ENCODE measurements around the gene PABPN1. TPM values are rescaled to one million over a fixed set of nuclear protein-coding genes. Genes with fewer than 3 reads are reported as not detected.
"Not testable (repeated sequence)": the region's sequence is repeated elsewhere in the genome, so short reads cannot be mapped to it uniquely, and the experiment has no call there.

PABPN1 gene, protein sequence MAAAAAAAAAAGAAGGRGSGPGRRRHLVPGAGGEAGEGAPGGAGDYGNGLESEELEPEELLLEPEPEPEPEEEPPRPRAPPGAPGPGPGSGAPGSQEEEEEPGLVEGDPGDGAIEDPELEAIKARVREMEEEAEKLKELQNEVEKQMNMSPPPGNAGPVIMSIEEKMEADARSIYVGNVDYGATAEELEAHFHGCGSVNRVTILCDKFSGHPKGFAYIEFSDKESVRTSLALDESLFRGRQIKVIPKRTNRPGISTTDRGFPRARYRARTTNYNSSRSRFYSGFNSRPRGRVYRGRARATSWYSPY
- total RNA-seq, result 100 to 1,000 TPM; 226 to 261 (median 238) TPM
- total RNA-seq (2013), result 89.3 TPM

DNA sequence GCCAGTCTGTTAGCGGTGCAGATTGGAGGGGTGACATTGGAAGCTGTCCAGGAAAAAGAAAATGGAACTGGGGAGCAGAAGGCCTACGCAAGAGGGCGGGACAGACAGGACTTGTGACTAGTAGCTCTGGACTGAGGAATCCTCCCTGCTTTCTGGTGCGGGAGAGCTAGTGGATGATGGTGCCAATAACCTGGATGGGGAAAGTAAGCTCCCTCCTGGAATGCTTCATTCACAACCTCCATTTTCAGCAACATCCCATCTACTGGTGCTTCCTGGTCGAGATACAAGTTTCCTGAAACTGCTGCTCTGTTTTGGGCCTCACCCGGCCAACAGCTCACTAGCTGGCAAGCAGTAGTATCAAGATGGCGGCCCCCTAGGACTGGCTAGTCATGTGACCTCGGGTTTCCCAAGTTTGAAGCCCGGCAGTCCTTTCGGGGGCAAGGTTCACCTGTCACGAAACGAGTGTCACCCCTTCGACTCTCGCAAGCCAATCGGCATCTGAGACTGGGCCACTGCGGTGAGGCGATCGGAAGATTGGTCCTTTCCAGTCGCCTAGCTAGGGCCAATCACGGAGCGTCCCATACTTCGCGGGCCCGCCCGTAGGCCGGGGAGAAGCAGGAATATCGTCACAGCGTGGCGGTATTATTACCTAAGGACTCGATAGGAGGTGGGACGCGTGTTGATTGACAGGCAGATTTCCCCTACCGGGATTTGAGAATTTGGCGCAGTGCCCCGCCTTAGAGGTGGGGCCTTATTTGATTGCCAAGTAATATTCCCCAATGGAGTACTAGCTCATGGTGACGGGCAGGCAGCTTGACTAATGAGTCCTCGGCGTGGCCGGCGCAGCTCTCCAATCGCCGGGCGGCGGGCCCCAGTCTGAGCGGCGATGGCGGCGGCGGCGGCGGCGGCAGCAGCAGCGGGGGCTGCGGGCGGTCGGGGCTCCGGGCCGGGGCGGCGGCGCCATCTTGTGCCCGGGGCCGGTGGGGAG lies at the start of gene PABPN1:
PABPN1 (plus strand) TSS at position 874 of the 988 bp plus-strand sequence; CDS start at position 887, 13 bp downstream.
- Mint-ChIP-seq H3K27me3 (ENCODE audit: low read depth in 2 of 2) (no peaks in the 10 kb centered on the region), H3K4me1 (peaks cover 31 to 35% of the 10 kb centered on the region in 2 donors), H3K9me3 (no peaks in the 10 kb centered on the region), H3K27ac (peak within 1 kb of the TSS; percentile 95 to 96), H3K4me3 (peak within 1 kb of the TSS; percentile 92), H3K36me3 (no peaks in the 10 kb centered on the region)
- Histone ChIP-seq H3K9me3 (ENCODE audit: control insufficient read depth, insufficient read depth, low read length) (no peaks in the 10 kb centered on the region), H3K4me1 (ENCODE audit: control insufficient read depth, insufficient read depth, low read length) (peaks cover 23% of the 10 kb centered on the region), H3K4me3 (ENCODE audit: low read length) (peak within 1 kb of the TSS; percentile 66), H3K36me3 (ENCODE audit: control insufficient read depth, insufficient read depth, low read length) (peaks cover 25% of the 10 kb centered on the region), H3K27ac (ENCODE audit: low read length) (peak within 1 kb of the TSS; percentile 91), H3K27me3 (ENCODE audit: control insufficient read depth, insufficient read depth, low read length) (no peaks in the 10 kb centered on the region)
- DNase-seq, result peak; percentile 95 to 99
- intact Hi-C loops (cut with micrococcal nuclease), result loop anchor here (1.0 to 10.0 kb wide), 6 partner anchors 20 to 404 kb away; partner anchors contain the start of genes ACIN1, C14orf119, HOMEZ and NGDN
- WGBS (ENCODE audit: insufficient coverage), result 2% methylated on average over 63 of the region's 63 CpGs
- ATAC-seq, result peak; percentile 83 to 94 (median 85)
- TF ChIP-seq, protein P1, sequence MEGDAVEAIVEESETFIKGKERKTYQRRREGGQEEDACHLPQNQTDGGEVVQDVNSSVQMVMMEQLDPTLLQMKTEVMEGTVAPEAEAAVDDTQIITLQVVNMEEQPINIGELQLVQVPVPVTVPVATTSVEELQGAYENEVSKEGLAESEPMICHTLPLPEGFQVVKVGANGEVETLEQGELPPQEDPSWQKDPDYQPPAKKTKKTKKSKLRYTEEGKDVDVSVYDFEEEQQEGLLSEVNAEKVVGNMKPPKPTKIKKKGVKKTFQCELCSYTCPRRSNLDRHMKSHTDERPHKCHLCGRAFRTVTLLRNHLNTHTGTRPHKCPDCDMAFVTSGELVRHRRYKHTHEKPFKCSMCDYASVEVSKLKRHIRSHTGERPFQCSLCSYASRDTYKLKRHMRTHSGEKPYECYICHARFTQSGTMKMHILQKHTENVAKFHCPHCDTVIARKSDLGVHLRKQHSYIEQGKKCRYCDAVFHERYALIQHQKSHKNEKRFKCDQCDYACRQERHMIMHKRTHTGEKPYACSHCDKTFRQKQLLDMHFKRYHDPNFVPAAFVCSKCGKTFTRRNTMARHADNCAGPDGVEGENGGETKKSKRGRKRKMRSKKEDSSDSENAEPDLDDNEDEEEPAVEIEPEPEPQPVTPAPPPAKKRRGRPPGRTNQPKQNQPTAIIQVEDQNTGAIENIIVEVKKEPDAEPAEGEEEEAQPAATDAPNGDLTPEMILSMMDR (IDR thresholded peaks at IDR 0.05), result no peak

- TF ChIP-seq, protein P1 (IDR thresholded peaks at IDR 0.05), result no peak
- DNase-seq, result no peak
- H3K4me1 ChIP-seq (ENCODE audit: control insufficient read depth, insufficient read depth, low read length), result no peaks in the 10 kb centered on the region
- H3K27ac ChIP-seq (ENCODE audit: low read length), result no peak overlapping the region
- no peaks in the 10 kb centered on the region for H3K36me3 ChIP-seq (ENCODE audit: control insufficient read depth, insufficient read depth, low read length)
- no peaks in the 10 kb centered on the region for H3K36me3 Mint-ChIP-seq
- no peaks in the 10 kb centered on the region for H3K27me3 Mint-ChIP-seq (ENCODE audit: low read depth in 2 of 2)
- no peak overlapping the region for H3K4me3 ChIP-seq (ENCODE audit: low read length)
- no peak overlapping the region for H3K4me3 Mint-ChIP-seq
- no peaks in the 10 kb centered on the region for H3K27me3 ChIP-seq (ENCODE audit: control insufficient read depth, insufficient read depth, low read length)
- H3K9me3 ChIP-seq (ENCODE audit: control insufficient read depth, insufficient read depth, low read length), result no peaks in the 10 kb centered on the region
- 88% methylated on average over 2 of the region's 2 CpGs for WGBS (ENCODE audit: insufficient coverage)
- no peak for ATAC-seq
- no peaks in the 10 kb centered on the region for H3K9me3 Mint-ChIP-seq
- intact Hi-C loops (cut with micrococcal nuclease), result no loop called here
- H3K27ac Mint-ChIP-seq, result no peak overlapping the region
- no peaks in the 10 kb centered on the region for H3K4me1 Mint-ChIP-seq
These were observed 45.8 kb upstream of the PABPN1 start for GRCh38 chr14:23275412-23275811.

DNA sequence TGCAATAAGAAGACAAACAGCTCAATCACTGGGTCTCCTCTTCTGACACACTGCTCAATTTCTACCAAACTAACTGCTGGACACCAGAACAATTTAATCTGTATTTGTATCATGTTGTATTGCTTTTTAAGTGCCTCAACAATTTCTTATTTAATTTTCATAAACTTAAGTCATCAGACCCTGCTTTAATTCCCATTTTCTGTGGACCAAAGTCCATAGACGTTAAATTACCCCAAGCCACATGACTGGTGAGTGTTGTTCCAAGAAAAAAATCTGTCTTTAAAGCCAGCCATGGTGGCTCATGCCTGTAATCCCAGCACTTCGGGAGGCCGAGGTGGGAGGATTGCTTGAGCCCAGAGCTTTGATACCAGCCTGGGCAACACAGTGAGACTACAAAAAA lies 44.1 kb upstream of the PABPN1 start:
- TF ChIP-seq, protein P1 (IDR thresholded peaks at IDR 0.05), result no peak
- H3K27ac ChIP-seq (ENCODE audit: low read length), result no peak overlapping the region
- H3K27me3 ChIP-seq (ENCODE audit: control insufficient read depth, insufficient read depth, low read length), result no peaks in the 10 kb centered on the region
- H3K27me3 Mint-ChIP-seq (ENCODE audit: low read depth in 2 of 2), result no peaks in the 10 kb centered on the region
- no peak overlapping the region for H3K27ac Mint-ChIP-seq
- H3K4me3 ChIP-seq (ENCODE audit: low read length), result no peak overlapping the region
- H3K36me3 ChIP-seq (ENCODE audit: control insufficient read depth, insufficient read depth, low read length), result no peaks in the 10 kb centered on the region
- H3K9me3 Mint-ChIP-seq, result no peaks in the 10 kb centered on the region
- H3K9me3 ChIP-seq (ENCODE audit: control insufficient read depth, insufficient read depth, low read length), result no peaks in the 10 kb centered on the region
- H3K36me3 Mint-ChIP-seq, result no peaks in the 10 kb centered on the region
- no peaks in the 10 kb centered on the region for H3K4me1 Mint-ChIP-seq
- 96% methylated on average over 3 of the region's 3 CpGs for whole genome bisulfite sequencing (ENCODE audit: insufficient coverage)
- intact Hi-C loops (cut with micrococcal nuclease), result no loop called here
- ATAC-seq (no peak), DNase-seq (no peak)
- H3K4me3 Mint-ChIP-seq, result no peak overlapping the region
- H3K4me1 ChIP-seq (ENCODE audit: control insufficient read depth, insufficient read depth, low read length), result no peaks in the 10 kb centered on the region

DNA sequence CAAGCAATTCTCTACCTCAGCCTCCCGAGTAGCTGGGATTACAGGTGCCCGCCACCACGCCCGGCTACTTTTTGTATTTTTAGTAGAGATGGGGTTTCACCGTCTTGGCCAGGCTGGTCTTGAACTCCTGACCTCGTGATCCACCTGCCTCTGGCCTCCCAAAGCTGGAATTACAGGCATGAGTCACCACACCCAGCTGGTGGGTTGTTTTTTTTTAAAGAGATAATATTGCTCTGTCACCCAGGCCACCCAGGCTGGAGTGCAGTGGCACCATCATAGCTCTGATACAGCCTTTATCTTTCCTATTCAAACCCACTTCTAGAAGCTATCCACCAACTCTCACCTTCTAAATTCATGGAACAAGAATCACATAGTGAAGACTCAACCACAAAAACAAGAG lies 43.3 kb upstream of the PABPN1 start:
- DNase-seq; intact Hi-C loops (cut with micrococcal nuclease); H3K4me1 ChIP-seq (ENCODE audit: control insufficient read depth, insufficient read depth, low read length); H3K27ac ChIP-seq (ENCODE audit: low read length); ATAC-seq; H3K36me3 Mint-ChIP-seq; H3K36me3 ChIP-seq (ENCODE audit: control insufficient read depth, insufficient read depth, low read length); H3K27me3 Mint-ChIP-seq (ENCODE audit: low read depth in 2 of 2); H3K9me3 Mint-ChIP-seq; H3K4me1 Mint-ChIP-seq; H3K27ac Mint-ChIP-seq; H3K9me3 ChIP-seq (ENCODE audit: control insufficient read depth, insufficient read depth, low read length); H3K4me3 Mint-ChIP-seq; H3K4me3 ChIP-seq (ENCODE audit: low read length); H3K27me3 ChIP-seq (ENCODE audit: control insufficient read depth, insufficient read depth, low read length): not testable (repeated sequence)
- 95% methylated on average over 6 of the region's 6 CpGs for WGBS (ENCODE audit: insufficient coverage)
